GM18907 (cell line): Measurements from ENCODE around the gene FRK.
"Not testable (repeated sequence)": the region's sequence is repeated elsewhere in the genome, so short reads cannot be mapped to it uniquely, and the experiment has no call there.

Source experiments
- ATAC-seq: cut with Tn5 transposase; IDR thresholded peaks from one replicate; pipeline ENCODE4 v1.9.1; 2021; ENCODE audit warnings: mild to moderate bottlenecking, moderate library complexity; ENCODE audit not compliant: unreplicated experiment

FRK gene

GRCh38 chr6:116060572-116061283 is at the start of gene FRK:
FRK (minus strand) TSS chr6:116060891; CDS start chr6:116060311, 580 bp downstream.
- peak; percentile 69 for ATAC-seq

GRCh38 chr6:116108836-116109235 is 48.1 kb upstream of the FRK start:
- ATAC-seq, result no peak

GRCh38 chr6:116106146-116106545 is 45.5 kb upstream of the FRK start:
- ATAC-seq, result no peak

- ATAC-seq, result no peak
These were observed 44.6 kb upstream of the FRK start for GRCh38 chr6:116105247-116105646.

GRCh38 chr6:116104636-116105035 is 43.9 kb upstream of the FRK start:
- no peak for ATAC-seq

GRCh38 chr6:116102873-116103272 is 42.2 kb upstream of the FRK start:
- no peak for ATAC-seq

GRCh38 chr6:116101790-116102189 is 41.1 kb upstream of the FRK start:
- no peak for ATAC-seq

- no peak for ATAC-seq
These were observed 40.6 kb upstream of the FRK start for GRCh38 chr6:116101302-116101718.

GRCh38 chr6:116100419-116101301 is 40.0 kb upstream of the FRK start, which contains the start of gene NT5DC1:
NT5DC1 (plus strand) TSS chr6:116100853; CDS start chr6:116100931, 78 bp downstream.
- ATAC-seq, result peak; percentile 91

GRCh38 chr6:116099036-116099435 is 38.3 kb upstream of the FRK start:
- no peak for ATAC-seq

- no peak for ATAC-seq
These were observed 36.5 kb upstream of the FRK start for GRCh38 chr6:116096979-116097816.

- not testable (repeated sequence) for ATAC-seq
These were observed 35.5 kb upstream of the FRK start for GRCh38 chr6:116096048-116096759.

GRCh38 chr6:116094041-116094440 is 33.4 kb upstream of the FRK start:
- ATAC-seq, result no peak

- ATAC-seq, result peak; percentile 73
These were observed 29.6 kb upstream of the FRK start for GRCh38 chr6:116090251-116090650.

- ATAC-seq, result no peak
These were observed 28.3 kb upstream of the FRK start for GRCh38 chr6:116088946-116089345.

- peak; percentile 97 for ATAC-seq
These were observed 26.8 kb upstream of the FRK start for GRCh38 chr6:116087437-116088027.

GRCh38 chr6:116084284-116084683 is 23.6 kb upstream of the FRK start:
- no peak for ATAC-seq

- ATAC-seq, result no peak
These were observed 22.4 kb upstream of the FRK start for GRCh38 chr6:116083052-116083451.

GRCh38 chr6:116078945-116079344 is 18.3 kb upstream of the FRK start:
- ATAC-seq, result no peak

- no peak for ATAC-seq
These were observed 17.8 kb upstream of the FRK start for GRCh38 chr6:116078522-116078921.
